HEK293 (cell line): ENCODE measurements around the gene RNF187.
A peak's percentile ranks its signal among the peaks of the same experiment; 100 is the strongest.

Source experiments
- BCL6B ChIP-seq: fragments of 450-650 bp; formaldehyde crosslinking; IDR thresholded peaks from 2 replicates; pipeline ENCODE4 v1.5.1; 2017; ENCODE audit warnings: missing biosample characterization, missing genetic modification characterization
- CTCF ChIP-seq: fragments of 450-650 bp; formaldehyde crosslinking; IDR thresholded peaks from 2 replicates; pipeline ENCODE4 v1.5.1; 2016; ENCODE audit warnings: missing biosample characterization, missing genetic modification characterization
- GLI4 ChIP-seq: fragments of 450-650 bp; formaldehyde crosslinking; IDR thresholded peaks from 2 replicates; pipeline ENCODE4 v1.5.1; 2016; ENCODE audit warnings: missing biosample characterization, missing genetic modification characterization
- HOXA7 ChIP-seq: sonication (generic); formaldehyde crosslinking; IDR thresholded peaks from 2 replicates; pipeline ENCODE4 v1.8.1; 2022; ENCODE audit warnings: missing genetic modification reagents, borderline replicate concordance
- KLF1 ChIP-seq: fragments of 450-650 bp; formaldehyde crosslinking; IDR thresholded peaks from 2 replicates; pipeline ENCODE4 v1.5.1; 2016; ENCODE audit warnings: missing biosample characterization, missing genetic modification characterization
- OSR2 ChIP-seq: fragments of 450-650 bp; formaldehyde crosslinking; IDR thresholded peaks from 2 replicates; pipeline ENCODE4 v1.5.1; 2016; ENCODE audit warnings: missing biosample characterization, missing genetic modification characterization
- OVOL3 ChIP-seq: fragments of 450-650 bp; formaldehyde crosslinking; IDR thresholded peaks from 2 replicates; pipeline ENCODE4 v1.5.1; 2016; ENCODE audit warnings: missing biosample characterization, missing genetic modification characterization
- PRDM4 ChIP-seq: fragments of 450-650 bp; formaldehyde crosslinking; IDR thresholded peaks from 2 replicates; pipeline ENCODE4 v1.5.1; 2017; ENCODE audit warnings: missing biosample characterization, missing genetic modification characterization
- SETDB1 ChIP-seq: IDR thresholded peaks from one replicate; pipeline ENCODE4 v1.6.1; 2017; ENCODE audit warnings: mild to moderate bottlenecking, low read length, moderate library complexity, mixed read lengths; ENCODE audit not compliant: insufficient read length
- SP3 ChIP-seq: fragments of 450-650 bp; formaldehyde crosslinking; IDR thresholded peaks from 2 replicates; pipeline ENCODE4 v1.5.1; 2016; ENCODE audit warnings: missing biosample characterization, missing genetic modification characterization
- SP7 ChIP-seq: fragments of 450-650 bp; formaldehyde crosslinking; IDR thresholded peaks from 2 replicates; pipeline ENCODE4 v1.5.1; 2016; ENCODE audit warnings: missing biosample characterization, missing genetic modification characterization
- YY1 ChIP-seq: fragments of 450-650 bp; formaldehyde crosslinking; IDR thresholded peaks from 2 replicates; pipeline ENCODE4 v1.5.1; 2018; ENCODE audit warnings: missing biosample characterization, missing genetic modification characterization
- ZBTB1 ChIP-seq: fragments of 450-650 bp; formaldehyde crosslinking; IDR thresholded peaks from 2 replicates; pipeline ENCODE4 v1.5.1; 2016; ENCODE audit warnings: missing biosample characterization, missing genetic modification characterization
- ZNF114 ChIP-seq: fragments of 450-650 bp; formaldehyde crosslinking; IDR thresholded peaks from 2 replicates; pipeline ENCODE4 v1.5.0; 2017; ENCODE audit warnings: missing biosample characterization, missing genetic modification characterization
- ZNF133 ChIP-seq: fragments of 450-650 bp; formaldehyde crosslinking; IDR thresholded peaks from 2 replicates; pipeline ENCODE4 v1.5.1; 2016; ENCODE audit warnings: missing biosample characterization, missing genetic modification characterization
- ZNF140 ChIP-seq: fragments of 450-650 bp; formaldehyde crosslinking; IDR thresholded peaks from 2 replicates; pipeline ENCODE4 v1.5.1; 2016; ENCODE audit warnings: missing biosample characterization, missing genetic modification characterization
- ZNF2 ChIP-seq: fragments of 450-650 bp; formaldehyde crosslinking; IDR thresholded peaks from 2 replicates; pipeline ENCODE4 v1.5.1; 2016; ENCODE audit warnings: missing biosample characterization, missing genetic modification characterization
- ZNF214 ChIP-seq: fragments of 450-650 bp; formaldehyde crosslinking; IDR thresholded peaks from 2 replicates; pipeline ENCODE4 v1.5.1; 2017; ENCODE audit warnings: missing biosample characterization, mild to moderate bottlenecking, missing genetic modification characterization, borderline replicate concordance
- ZNF221 ChIP-seq: fragments of 450-650 bp; formaldehyde crosslinking; IDR thresholded peaks from 2 replicates; pipeline ENCODE4 v1.5.1; 2017; ENCODE audit warnings: missing biosample characterization, missing genetic modification characterization, borderline replicate concordance
- ZNF266 ChIP-seq: fragments of 450-650 bp; formaldehyde crosslinking; IDR thresholded peaks from 2 replicates; pipeline ENCODE4 v1.5.1; 2016; ENCODE audit warnings: missing biosample characterization, missing genetic modification characterization, low read depth
- ZNF48 ChIP-seq: fragments of 450-650 bp; formaldehyde crosslinking; IDR thresholded peaks from 2 replicates; pipeline ENCODE4 v1.5.1; 2016; ENCODE audit warnings: missing biosample characterization, missing genetic modification characterization
- ZNF514 ChIP-seq: fragments of 450-650 bp; formaldehyde crosslinking; IDR thresholded peaks from 2 replicates; pipeline ENCODE4 v1.5.1; 2016; ENCODE audit warnings: missing biosample characterization, missing genetic modification characterization
- ZNF518A ChIP-seq: fragments of 450-650 bp; formaldehyde crosslinking; conservative IDR thresholded peaks from 2 replicates; pipeline ENCODE4 v1.5.1; 2016; ENCODE audit warnings: low read depth, missing biosample characterization, missing genetic modification characterization
- ZNF530 ChIP-seq: fragments of 450-650 bp; formaldehyde crosslinking; IDR thresholded peaks from 2 replicates; pipeline ENCODE4 v1.5.1; 2016; ENCODE audit warnings: low read depth, missing biosample characterization, missing genetic modification characterization
- ZNF558 ChIP-seq: fragments of 450-650 bp; formaldehyde crosslinking; IDR thresholded peaks from 2 replicates; pipeline ENCODE4 v1.5.1; 2016; ENCODE audit warnings: missing biosample characterization, missing genetic modification characterization
- ZNF560 ChIP-seq: fragments of 450-650 bp; formaldehyde crosslinking; IDR thresholded peaks from 2 replicates; pipeline ENCODE4 v1.5.1; 2017; ENCODE audit warnings: missing biosample characterization, missing genetic modification characterization, borderline replicate concordance
- ZNF596 ChIP-seq: fragments of 450-650 bp; IDR thresholded peaks from 2 replicates; pipeline ENCODE4 v1.5.0; 2018; ENCODE audit warnings: missing biosample characterization, mild to moderate bottlenecking, missing genetic modification characterization, moderate library complexity
- ZNF654 ChIP-seq: fragments of 450-650 bp; formaldehyde crosslinking; IDR thresholded peaks from 2 replicates; pipeline ENCODE4 v1.5.1; 2016; ENCODE audit warnings: low read depth, missing biosample characterization, missing genetic modification characterization
- ZNF664 ChIP-seq: fragments of 450-650 bp; formaldehyde crosslinking; IDR thresholded peaks from 2 replicates; pipeline ENCODE4 v1.5.1; 2016; ENCODE audit warnings: missing biosample characterization, missing genetic modification characterization
- ZNF830 ChIP-seq: fragments of 450-650 bp; IDR thresholded peaks from 2 replicates; pipeline ENCODE4 v1.5.0; 2018; ENCODE audit warnings: missing biosample characterization, missing genetic modification characterization, low read depth, mild to moderate bottlenecking, moderate library complexity
- ZXDB ChIP-seq: fragments of 450-650 bp; formaldehyde crosslinking; IDR thresholded peaks from 2 replicates; pipeline ENCODE4 v1.5.1; 2016; ENCODE audit warnings: missing biosample characterization, missing genetic modification characterization

The RNF187 gene

GRCh38 chr1:228459091-228459993, 27.8 kb upstream of the RNF187 start (continued):
- TF ChIP-seq ZNF530 (tag by site-specific recombination), result no peak
- TF ChIP-seq GLI4 (tag by site-specific recombination), result 0 out of 2 replicates have a peak, but pooled peaks have one; percentile 59
- TF ChIP-seq CTCF, result peak; percentile 95
- TF ChIP-seq ZNF114 (tag by site-specific recombination), result no peak
- no peak for TF ChIP-seq ZNF266 (tag by site-specific recombination)
- TF ChIP-seq ZNF514 (tag by site-specific recombination), result no peak
- TF ChIP-seq ZNF560 (tag by site-specific recombination), result no peak
- TF ChIP-seq SP7 (tag by site-specific recombination), result peak; percentile 73; the same call in 1 of the 2 replicates
- TF ChIP-seq SETDB1, result no peak
- TF ChIP-seq PRDM4, result no peak
- TF ChIP-seq SP3, result peak; percentile 87
- no peak for TF ChIP-seq ZNF48 (tag by site-specific recombination)
- no peak for TF ChIP-seq ZNF830 (tag by site-specific recombination)
- TF ChIP-seq ZNF214 (tag by site-specific recombination), result no peak
- TF ChIP-seq KLF1, result peak; percentile 83
- TF ChIP-seq ZXDB, result peak; percentile 29
- TF ChIP-seq YY1 (tag by site-specific recombination), result peak; percentile 56; the same call in 1 of the 2 replicates
- no peak; the same call in 1 of the 2 replicates for TF ChIP-seq ZNF596 (tag by site-specific recombination)
- no peak for TF ChIP-seq ZNF140 (tag by site-specific recombination)
- no peak for TF ChIP-seq ZNF558 (tag by site-specific recombination)
- TF ChIP-seq BCL6B, result no peak
- TF ChIP-seq ZNF2 (tag by site-specific recombination), result no peak
- TF ChIP-seq ZNF221 (tag by site-specific recombination), result no peak
- no peak for TF ChIP-seq ZBTB1 (tag by site-specific recombination)
- TF ChIP-seq ZNF133 (tag by site-specific recombination), result 0 out of 2 replicates have a peak, but pooled peaks have one; percentile 15
- no peak for TF ChIP-seq OVOL3
- no peak for TF ChIP-seq OSR2
- no peak for TF ChIP-seq HOXA7 (CRISPR knock-in tag)
- peak; percentile 88; the same call in 1 of the 2 replicates for TF ChIP-seq ZNF664 (tag by site-specific recombination)
- no peak for TF ChIP-seq ZNF654 (tag by site-specific recombination)
- TF ChIP-seq ZNF518A (tag by site-specific recombination), result no peak
